WTC11 (cell line): ENCODE results near the gene TBX5. TPM values are rescaled to one million over a fixed set of nuclear protein-coding genes. Genes with fewer than 3 reads are reported as not detected.
A peak's percentile ranks its signal among the peaks of the same experiment; 100 is the strongest.

Source experiments
- ATAC-seq: fragments of 200-7000 bp; cut with Tn5 transposase; 2 replicates; pipeline ENCODE4 v1.10.0; 2021; ENCODE audit warnings: mild to moderate bottlenecking, moderate library complexity
- CTCF ChIA-PET: fragments of 300-600 bp; sonication (Branson Sonifier 250); formaldehyde crosslinking; loops from one replicate; lab custom pipeline; 2021; ENCODE audit warnings: antibody characterized with exemption; lab: Charles Lee
- POLR2A ChIA-PET: fragments of 350-600 bp; sonication (Branson Sonifier 250); formaldehyde crosslinking; loops from one replicate; lab custom pipeline; 2021; ENCODE audit warnings: antibody characterized with exemption; lab: Charles Lee
- DNase-seq: peaks from one replicate; pipeline ENCODE4 v3.0.0; 2021; ENCODE audit warnings: low spot score
- H3K27ac Mint-ChIP-seq: 2 replicates; pipeline ENCODE4 v1.8.0; 2021; ENCODE audit warnings: mixed read lengths
- H3K27me3 Mint-ChIP-seq: 2 replicates; pipeline ENCODE4 v1.8.0; 2021; ENCODE audit warnings: low read depth, mild to moderate bottlenecking, moderate library complexity, mixed read lengths
- H3K36me3 Mint-ChIP-seq: 2 replicates; pipeline ENCODE4 v1.8.0; 2021; ENCODE audit warnings: mixed read lengths
- H3K4me1 Mint-ChIP-seq: 2 replicates; pipeline ENCODE4 v1.8.0; 2022; ENCODE audit warnings: mixed read lengths
- H3K4me3 Mint-ChIP-seq: 2 replicates; pipeline ENCODE4 v1.8.0; 2021; ENCODE audit warnings: mild to moderate bottlenecking, moderate library complexity, mixed read lengths
- H3K9me3 Mint-ChIP-seq: 2 replicates; pipeline ENCODE4 v1.8.0; 2021; ENCODE audit warnings: mixed read lengths
- ATF1 ChIP-seq: sonication (generic); formaldehyde crosslinking; IDR thresholded peaks from 2 replicates; pipeline ENCODE4 v1.8.1; 2023; ENCODE audit warnings: mild to moderate bottlenecking, moderate library complexity, missing genetic modification reagents
- ATF6 ChIP-seq: sonication (generic); formaldehyde crosslinking; IDR thresholded peaks from 2 replicates; pipeline ENCODE4 v1.8.1; 2023; ENCODE audit warnings: mild to moderate bottlenecking, missing genetic modification reagents
- ELF4 ChIP-seq: sonication (generic); formaldehyde crosslinking; IDR thresholded peaks from 2 replicates; pipeline ENCODE4 v1.8.1; 2022; ENCODE audit warnings: low read depth, mild to moderate bottlenecking, moderate library complexity, missing genetic modification reagents
- FOXK1 ChIP-seq: sonication (generic); formaldehyde crosslinking; IDR thresholded peaks from 2 replicates; pipeline ENCODE4 v1.8.0; 2022; ENCODE audit warnings: mild to moderate bottlenecking, moderate library complexity, missing genetic modification reagents
- FOXP4 ChIP-seq: sonication (generic); formaldehyde crosslinking; IDR thresholded peaks from 2 replicates; pipeline ENCODE4 v1.8.0; 2022; ENCODE audit warnings: mild to moderate bottlenecking, missing genetic modification reagents
- GTF2I ChIP-seq: fragments of 250-450 bp; sonication (Bioruptor Pico); conservative IDR thresholded peaks from 2 replicates; pipeline ENCODE4 v1.4.0; 2021; ENCODE audit warnings: mild to moderate bottlenecking
- NR2C2 ChIP-seq: sonication (generic); formaldehyde crosslinking; IDR thresholded peaks from 2 replicates; pipeline ENCODE4 v1.8.0; 2022; ENCODE audit warnings: mild to moderate bottlenecking, missing genetic modification reagents
- NR3C1 ChIP-seq: sonication (generic); formaldehyde crosslinking; conservative IDR thresholded peaks from 2 replicates; pipeline ENCODE4 v1.8.1; 2023; ENCODE audit warnings: low read depth, mild to moderate bottlenecking, missing genetic modification reagents
- SOX15 ChIP-seq: fragments of 250-450 bp; sonication (Bioruptor Pico); IDR thresholded peaks from 2 replicates; pipeline ENCODE4 v1.9.0; 2021; ENCODE audit warnings: mild to moderate bottlenecking
- SP1 ChIP-seq: sonication (generic); formaldehyde crosslinking; conservative IDR thresholded peaks from 2 replicates; pipeline ENCODE4 v1.8.1; 2022; ENCODE audit warnings: missing genetic modification reagents
- TP53 ChIP-seq: sonication (generic); formaldehyde crosslinking; IDR thresholded peaks from 2 replicates; pipeline ENCODE4 v1.8.1; 2023; ENCODE audit warnings: mild to moderate bottlenecking, missing genetic modification reagents
- ZNF138 ChIP-seq: sonication (generic); formaldehyde crosslinking; conservative IDR thresholded peaks from 2 replicates; pipeline ENCODE4 v1.8.1; 2022; ENCODE audit warnings: mild to moderate bottlenecking, moderate library complexity, missing genetic modification reagents
- ZNF219 ChIP-seq: sonication (generic); formaldehyde crosslinking; IDR thresholded peaks from 2 replicates; pipeline ENCODE4 v1.8.0; 2023; ENCODE audit warnings: missing genetic modification reagents, mild to moderate bottlenecking, borderline replicate concordance
- ZNF263 ChIP-seq: sonication (generic); formaldehyde crosslinking; IDR thresholded peaks from 2 replicates; pipeline ENCODE4 v1.8.1; 2022; ENCODE audit warnings: low read depth, mild to moderate bottlenecking, moderate library complexity, missing genetic modification reagents
- ZNF317 ChIP-seq: sonication (generic); formaldehyde crosslinking; IDR thresholded peaks from 2 replicates; pipeline ENCODE4 v1.8.1; 2023; ENCODE audit warnings: low read depth, mild to moderate bottlenecking, moderate library complexity, missing genetic modification reagents, borderline replicate concordance
- ZNF396 ChIP-seq: fragments of 250-450 bp; sonication (Bioruptor Pico); IDR thresholded peaks from 2 replicates; pipeline ENCODE4 v1.8.0; 2021; ENCODE audit warnings: mild to moderate bottlenecking, moderate library complexity, borderline replicate concordance
- total RNA-seq: library from RNA; stranded (reverse); gene quantifications from 3 replicates; pipeline ENCODE4 v1.2.3, GENCODE V29; 2021
- TF ChIP-seq, protein P1 (sequence below): sonication (generic); formaldehyde crosslinking; IDR thresholded peaks from 2 replicates; pipeline ENCODE4 v1.8.0; 2022; ENCODE audit warnings: missing genetic modification reagents
- TF ChIP-seq, protein P2 (sequence below): sonication (generic); formaldehyde crosslinking; IDR thresholded peaks from 2 replicates; pipeline ENCODE4 v1.8.1; 2023; ENCODE audit warnings: mild to moderate bottlenecking, missing genetic modification reagents, moderate library complexity
- TF ChIP-seq, protein P3 (sequence below): sonication (generic); formaldehyde crosslinking; conservative IDR thresholded peaks from 2 replicates; pipeline ENCODE4 v1.8.1; 2022; ENCODE audit warnings: mild to moderate bottlenecking, missing genetic modification reagents
- TF ChIP-seq, protein P4 (sequence below): fragments of 250-450 bp; sonication (Bioruptor Pico); IDR thresholded peaks from 2 replicates; pipeline ENCODE4 v1.9.0; 2021; ENCODE audit warnings: mild to moderate bottlenecking, borderline replicate concordance

Gene TBX5
- total RNA-seq, 1 experiment from 2014 or later = 0.33 TPM

GRCh38 chr12:114400925-114401324 is 5.0 kb downstream of the TBX5 start:
- Mint-ChIP-seq H3K36me3 (no peaks in the 10 kb centered on the region), H3K4me1 (peaks cover 72% of the 10 kb centered on the region), H3K27ac (no peak overlapping the region), H3K9me3 (no peaks in the 10 kb centered on the region), H3K4me3 (peak overlapping the region; percentile 56), H3K27me3 (peaks cover 100% of the 10 kb centered on the region)
- no peak for ATAC-seq
- DNase-seq = peak; percentile 35
- CTCF ChIA-PET = interaction anchor here (0.9 to 1.3 kb wide), 3 partner anchors 38 to 234 kb away, joined by 3 read pairs; no protein-coding TSS in a partner anchor
- TF ChIP-seq, protein P1, sequence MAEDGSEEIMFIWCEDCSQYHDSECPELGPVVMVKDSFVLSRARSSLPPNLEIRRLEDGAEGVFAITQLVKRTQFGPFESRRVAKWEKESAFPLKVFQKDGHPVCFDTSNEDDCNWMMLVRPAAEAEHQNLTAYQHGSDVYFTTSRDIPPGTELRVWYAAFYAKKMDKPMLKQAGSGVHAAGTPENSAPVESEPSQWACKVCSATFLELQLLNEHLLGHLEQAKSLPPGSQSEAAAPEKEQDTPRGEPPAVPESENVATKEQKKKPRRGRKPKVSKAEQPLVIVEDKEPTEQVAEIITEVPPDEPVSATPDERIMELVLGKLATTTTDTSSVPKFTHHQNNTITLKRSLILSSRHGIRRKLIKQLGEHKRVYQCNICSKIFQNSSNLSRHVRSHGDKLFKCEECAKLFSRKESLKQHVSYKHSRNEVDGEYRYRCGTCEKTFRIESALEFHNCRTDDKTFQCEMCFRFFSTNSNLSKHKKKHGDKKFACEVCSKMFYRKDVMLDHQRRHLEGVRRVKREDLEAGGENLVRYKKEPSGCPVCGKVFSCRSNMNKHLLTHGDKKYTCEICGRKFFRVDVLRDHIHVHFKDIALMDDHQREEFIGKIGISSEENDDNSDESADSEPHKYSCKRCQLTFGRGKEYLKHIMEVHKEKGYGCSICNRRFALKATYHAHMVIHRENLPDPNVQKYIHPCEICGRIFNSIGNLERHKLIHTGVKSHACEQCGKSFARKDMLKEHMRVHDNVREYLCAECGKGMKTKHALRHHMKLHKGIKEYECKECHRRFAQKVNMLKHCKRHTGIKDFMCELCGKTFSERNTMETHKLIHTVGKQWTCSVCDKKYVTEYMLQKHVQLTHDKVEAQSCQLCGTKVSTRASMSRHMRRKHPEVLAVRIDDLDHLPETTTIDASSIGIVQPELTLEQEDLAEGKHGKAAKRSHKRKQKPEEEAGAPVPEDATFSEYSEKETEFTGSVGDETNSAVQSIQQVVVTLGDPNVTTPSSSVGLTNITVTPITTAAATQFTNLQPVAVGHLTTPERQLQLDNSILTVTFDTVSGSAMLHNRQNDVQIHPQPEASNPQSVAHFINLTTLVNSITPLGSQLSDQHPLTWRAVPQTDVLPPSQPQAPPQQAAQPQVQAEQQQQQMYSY = peak; percentile 35; the same call in 1 of the 2 replicates
- no peak for TF ChIP-seq ZNF317
- POLR2A ChIA-PET = no interaction called here

- Mint-ChIP-seq H3K36me3 (no peaks in the 10 kb centered on the region), H3K4me3 (peak overlapping the region; percentile 56), H3K4me1 (peaks cover 72% of the 10 kb centered on the region), H3K27me3 (peaks cover 100% of the 10 kb centered on the region), H3K27ac (no peak overlapping the region), H3K9me3 (no peaks in the 10 kb centered on the region)
- POLR2A ChIA-PET = no interaction called here
- no peak for ATAC-seq
- DNase-seq = peak; percentile 40
- CTCF ChIA-PET = interaction anchor here (0.9 to 1.3 kb wide), 3 partner anchors 39 to 233 kb away, joined by 3 read pairs; no protein-coding TSS in a partner anchor
- TF ChIP-seq NR3C1 (CRISPR knock-in tag) = no peak
- TF ChIP-seq, protein P2, sequence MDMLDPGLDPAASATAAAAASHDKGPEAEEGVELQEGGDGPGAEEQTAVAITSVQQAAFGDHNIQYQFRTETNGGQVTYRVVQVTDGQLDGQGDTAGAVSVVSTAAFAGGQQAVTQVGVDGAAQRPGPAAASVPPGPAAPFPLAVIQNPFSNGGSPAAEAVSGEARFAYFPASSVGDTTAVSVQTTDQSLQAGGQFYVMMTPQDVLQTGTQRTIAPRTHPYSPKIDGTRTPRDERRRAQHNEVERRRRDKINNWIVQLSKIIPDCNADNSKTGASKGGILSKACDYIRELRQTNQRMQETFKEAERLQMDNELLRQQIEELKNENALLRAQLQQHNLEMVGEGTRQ (CRISPR knock-in tag) = no peak
- TF ChIP-seq ZNF396 (CRISPR knock-in tag) = no peak
- no peak for TF ChIP-seq TP53 (CRISPR knock-in tag)
- no peak for TF ChIP-seq SP1 (CRISPR knock-in tag)
- TF ChIP-seq ZNF138 (CRISPR knock-in tag) = no peak
- TF ChIP-seq ELF4 = no peak
- TF ChIP-seq FOXP4 (CRISPR knock-in tag) = no peak
- no peak for TF ChIP-seq NR2C2 (CRISPR knock-in tag)
- no peak for TF ChIP-seq FOXK1 (CRISPR knock-in tag)
- TF ChIP-seq SOX15 (CRISPR knock-in tag) = no peak
- TF ChIP-seq ZNF219 (CRISPR knock-in tag) = no peak
- no peak for TF ChIP-seq ZNF263 (CRISPR knock-in tag)
- no peak for TF ChIP-seq ATF1 (CRISPR knock-in tag)
- TF ChIP-seq, protein P3, sequence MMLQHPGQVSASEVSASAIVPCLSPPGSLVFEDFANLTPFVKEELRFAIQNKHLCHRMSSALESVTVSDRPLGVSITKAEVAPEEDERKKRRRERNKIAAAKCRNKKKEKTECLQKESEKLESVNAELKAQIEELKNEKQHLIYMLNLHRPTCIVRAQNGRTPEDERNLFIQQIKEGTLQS (CRISPR knock-in tag) = no peak
- no peak for TF ChIP-seq GTF2I (CRISPR knock-in tag)
- no peak for TF ChIP-seq ATF6
- TF ChIP-seq, protein P4, sequence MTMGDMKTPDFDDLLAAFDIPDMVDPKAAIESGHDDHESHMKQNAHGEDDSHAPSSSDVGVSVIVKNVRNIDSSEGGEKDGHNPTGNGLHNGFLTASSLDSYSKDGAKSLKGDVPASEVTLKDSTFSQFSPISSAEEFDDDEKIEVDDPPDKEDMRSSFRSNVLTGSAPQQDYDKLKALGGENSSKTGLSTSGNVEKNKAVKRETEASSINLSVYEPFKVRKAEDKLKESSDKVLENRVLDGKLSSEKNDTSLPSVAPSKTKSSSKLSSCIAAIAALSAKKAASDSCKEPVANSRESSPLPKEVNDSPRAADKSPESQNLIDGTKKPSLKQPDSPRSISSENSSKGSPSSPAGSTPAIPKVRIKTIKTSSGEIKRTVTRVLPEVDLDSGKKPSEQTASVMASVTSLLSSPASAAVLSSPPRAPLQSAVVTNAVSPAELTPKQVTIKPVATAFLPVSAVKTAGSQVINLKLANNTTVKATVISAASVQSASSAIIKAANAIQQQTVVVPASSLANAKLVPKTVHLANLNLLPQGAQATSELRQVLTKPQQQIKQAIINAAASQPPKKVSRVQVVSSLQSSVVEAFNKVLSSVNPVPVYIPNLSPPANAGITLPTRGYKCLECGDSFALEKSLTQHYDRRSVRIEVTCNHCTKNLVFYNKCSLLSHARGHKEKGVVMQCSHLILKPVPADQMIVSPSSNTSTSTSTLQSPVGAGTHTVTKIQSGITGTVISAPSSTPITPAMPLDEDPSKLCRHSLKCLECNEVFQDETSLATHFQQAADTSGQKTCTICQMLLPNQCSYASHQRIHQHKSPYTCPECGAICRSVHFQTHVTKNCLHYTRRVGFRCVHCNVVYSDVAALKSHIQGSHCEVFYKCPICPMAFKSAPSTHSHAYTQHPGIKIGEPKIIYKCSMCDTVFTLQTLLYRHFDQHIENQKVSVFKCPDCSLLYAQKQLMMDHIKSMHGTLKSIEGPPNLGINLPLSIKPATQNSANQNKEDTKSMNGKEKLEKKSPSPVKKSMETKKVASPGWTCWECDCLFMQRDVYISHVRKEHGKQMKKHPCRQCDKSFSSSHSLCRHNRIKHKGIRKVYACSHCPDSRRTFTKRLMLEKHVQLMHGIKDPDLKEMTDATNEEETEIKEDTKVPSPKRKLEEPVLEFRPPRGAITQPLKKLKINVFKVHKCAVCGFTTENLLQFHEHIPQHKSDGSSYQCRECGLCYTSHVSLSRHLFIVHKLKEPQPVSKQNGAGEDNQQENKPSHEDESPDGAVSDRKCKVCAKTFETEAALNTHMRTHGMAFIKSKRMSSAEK (CRISPR knock-in tag) = no peak
These were observed 5.6 kb downstream of the TBX5 start for GRCh38 chr12:114400361-114400811.
